Measurements from ENCODE around the gene ANKRD33B.

DNA sequence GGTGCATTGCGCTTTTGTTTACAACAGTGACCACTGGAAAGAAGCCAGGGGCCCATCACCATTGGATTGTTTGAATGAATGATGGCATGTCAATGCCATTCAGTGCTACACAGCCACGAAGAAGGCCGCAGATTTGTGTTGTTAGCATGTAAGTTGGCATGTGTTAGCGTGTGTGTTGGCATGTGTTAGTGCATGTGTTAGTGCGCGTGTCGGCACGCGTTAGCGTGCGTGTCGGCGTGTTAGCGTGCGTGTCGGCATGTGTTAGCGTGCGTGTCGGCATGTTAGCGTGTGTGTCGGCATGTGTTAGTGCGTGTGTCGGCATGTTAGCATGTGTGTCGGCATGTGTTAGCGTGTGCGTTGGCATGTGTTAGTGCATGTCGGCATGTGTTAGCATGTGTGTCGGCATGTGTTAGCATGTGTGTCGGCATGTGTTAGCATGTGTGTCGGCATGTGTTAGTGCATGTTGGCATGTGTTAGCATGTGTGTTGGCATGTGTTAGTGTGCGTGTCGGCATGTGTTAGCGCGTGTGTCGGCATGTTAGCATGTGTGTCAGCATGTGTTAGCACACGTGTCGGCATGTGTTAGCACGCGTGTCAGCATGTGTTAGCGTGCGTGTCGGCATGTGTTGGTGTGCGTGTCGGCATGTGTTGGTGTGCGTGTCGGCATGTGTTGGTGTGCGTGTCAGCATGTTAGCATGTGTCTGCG is 15.3 kb upstream of the ANKRD33B start:
- TF ChIP-seq, protein P1, sequence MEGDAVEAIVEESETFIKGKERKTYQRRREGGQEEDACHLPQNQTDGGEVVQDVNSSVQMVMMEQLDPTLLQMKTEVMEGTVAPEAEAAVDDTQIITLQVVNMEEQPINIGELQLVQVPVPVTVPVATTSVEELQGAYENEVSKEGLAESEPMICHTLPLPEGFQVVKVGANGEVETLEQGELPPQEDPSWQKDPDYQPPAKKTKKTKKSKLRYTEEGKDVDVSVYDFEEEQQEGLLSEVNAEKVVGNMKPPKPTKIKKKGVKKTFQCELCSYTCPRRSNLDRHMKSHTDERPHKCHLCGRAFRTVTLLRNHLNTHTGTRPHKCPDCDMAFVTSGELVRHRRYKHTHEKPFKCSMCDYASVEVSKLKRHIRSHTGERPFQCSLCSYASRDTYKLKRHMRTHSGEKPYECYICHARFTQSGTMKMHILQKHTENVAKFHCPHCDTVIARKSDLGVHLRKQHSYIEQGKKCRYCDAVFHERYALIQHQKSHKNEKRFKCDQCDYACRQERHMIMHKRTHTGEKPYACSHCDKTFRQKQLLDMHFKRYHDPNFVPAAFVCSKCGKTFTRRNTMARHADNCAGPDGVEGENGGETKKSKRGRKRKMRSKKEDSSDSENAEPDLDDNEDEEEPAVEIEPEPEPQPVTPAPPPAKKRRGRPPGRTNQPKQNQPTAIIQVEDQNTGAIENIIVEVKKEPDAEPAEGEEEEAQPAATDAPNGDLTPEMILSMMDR (IDR thresholded peaks at IDR 0.05; ENCODE audit: borderline replicate concordance, extremely low read depth, low read length, poor library complexity, severe bottlenecking) = no peak
- no peak for TF ChIP-seq EZH2 (IDR thresholded peaks at IDR 0.05; ENCODE audit: borderline replicate concordance, low read depth, low read length, severe bottlenecking)

All from DND-41 (cell line).